GM21526 (cell line): ENCODE measurements around the gene SAMD13.

Experiments
- ATAC-seq: cut with Tn5 transposase; IDR thresholded peaks from one replicate; pipeline ENCODE4 v1.9.1; 2021; ENCODE audit warnings: moderate library complexity; ENCODE audit not compliant: unreplicated experiment, low FRiP score

SAMD13 gene

GRCh38 chr1:84330125-84330984, 28.8 kb downstream of the SAMD13 start:
- no peak for ATAC-seq

DNA sequence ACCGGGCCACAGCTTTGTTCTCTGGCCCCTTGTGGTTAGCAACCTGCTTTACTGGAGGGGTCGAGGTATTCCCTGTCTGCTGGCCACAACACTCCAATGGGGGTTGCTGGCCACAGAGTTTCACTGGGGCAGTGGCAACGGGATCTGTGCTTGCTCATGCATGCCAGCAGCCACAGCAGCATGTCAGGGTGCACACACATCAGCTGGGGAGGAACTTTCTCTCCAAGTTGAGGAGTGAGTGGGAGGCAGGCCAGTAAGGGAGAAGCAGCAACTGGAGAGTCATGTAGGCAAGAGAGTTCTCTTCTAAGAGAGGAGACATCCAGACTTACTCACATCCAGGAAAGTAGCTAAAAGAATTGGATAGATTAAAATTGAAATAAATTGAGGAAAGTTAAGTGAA, 38.0 kb downstream of the SAMD13 start:
- ATAC-seq: no peak

DNA sequence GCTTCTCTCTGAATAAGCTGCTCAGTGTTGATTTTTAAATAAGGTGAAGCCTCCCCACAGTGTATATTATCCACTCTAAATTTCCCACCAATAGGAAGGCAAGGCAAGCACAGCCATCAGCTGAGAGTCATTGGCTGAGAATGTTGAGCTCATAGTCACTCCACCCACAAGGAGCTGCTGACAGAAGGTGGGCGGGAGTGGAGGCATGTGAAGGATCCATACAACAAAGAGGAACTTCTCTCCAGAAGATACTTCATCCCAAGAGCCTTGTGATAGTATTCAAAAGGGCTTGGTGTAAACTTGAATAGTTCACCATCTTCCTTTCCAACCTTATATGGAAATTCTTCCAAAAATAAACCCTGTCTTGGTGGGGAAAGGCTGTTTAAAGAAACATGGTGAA, 42.8 kb downstream of the SAMD13 start:
- no peak for ATAC-seq

GRCh38 chr1:84345220-84345619, 43.7 kb downstream of the SAMD13 start:
- no peak for ATAC-seq

- ATAC-seq: no peak
Observed at GRCh38 chr1:84347271-84347931, 45.9 kb downstream of the SAMD13 start.

- ATAC-seq: no peak
Observed at GRCh38 chr1:84347932-84348555, 46.5 kb downstream of the SAMD13 start.

DNA sequence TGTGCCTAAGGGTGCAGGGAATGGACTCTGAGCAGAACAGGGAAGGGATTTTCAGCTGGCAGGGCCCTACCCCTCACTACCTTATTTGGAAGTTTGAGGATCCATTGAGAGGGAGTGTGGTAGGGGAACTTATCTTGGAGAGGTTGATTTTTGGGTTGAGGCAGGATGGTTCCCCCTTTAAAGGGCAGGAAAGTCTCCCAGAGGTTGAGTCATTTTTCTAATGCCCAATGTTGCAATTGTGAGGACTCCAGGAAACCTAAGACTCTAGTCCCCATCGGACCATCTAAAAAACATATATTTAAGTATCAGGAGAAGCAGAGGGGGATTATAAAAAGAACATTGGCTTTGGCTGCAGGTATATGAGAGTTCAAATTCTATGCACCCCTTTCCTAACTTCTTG, 47.3 kb downstream of the SAMD13 start:
- ATAC-seq: no peak

DNA sequence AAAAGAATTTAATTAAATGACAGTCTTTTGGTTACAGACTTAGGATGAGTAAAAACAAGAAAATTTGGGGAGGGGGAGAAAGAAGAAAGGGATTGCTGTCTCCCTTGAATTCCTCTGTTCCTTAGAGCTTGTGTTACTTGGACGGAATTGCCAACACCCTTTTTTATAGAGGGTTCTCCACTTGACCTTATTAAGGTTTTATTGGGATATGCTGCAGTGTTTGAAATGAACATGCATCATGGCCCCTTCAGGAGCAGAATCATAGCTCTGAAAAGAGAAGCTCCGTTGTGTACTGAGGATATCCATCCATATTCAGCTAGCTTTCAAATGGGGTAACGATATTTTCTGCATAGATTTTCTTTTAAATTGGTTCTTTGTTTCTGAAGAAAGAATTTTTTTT, 48.6 kb downstream of the SAMD13 start:
- ATAC-seq: no peak

- no peak for ATAC-seq
Observed at GRCh38 chr1:84350550-84350949, 49.0 kb downstream of the SAMD13 start.

GRCh38 chr1:84352298-84353106, 51.0 kb downstream of the SAMD13 start:
- no peak for ATAC-seq

GRCh38 chr1:84353695-84354094, 52.2 kb downstream of the SAMD13 start:
- ATAC-seq: no peak

DNA sequence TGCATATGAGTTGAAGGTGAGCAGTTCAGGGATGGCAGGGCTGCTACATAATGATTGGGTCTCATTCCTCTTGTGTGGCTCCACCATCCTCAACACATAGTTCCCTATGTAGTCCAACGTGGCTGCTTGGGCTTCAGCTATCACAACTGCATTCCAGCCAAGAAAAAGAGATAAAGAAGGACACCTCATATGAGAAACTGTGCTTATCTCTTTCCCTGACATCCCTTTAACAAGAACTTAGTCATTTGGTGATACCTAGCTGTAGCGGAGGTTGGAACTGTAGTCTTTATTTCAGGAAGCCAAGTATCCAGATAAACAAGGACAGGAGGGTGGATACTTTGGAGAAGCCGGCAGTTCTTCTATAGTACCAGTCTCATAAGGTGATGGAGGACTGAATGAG, 54.0 kb downstream of the SAMD13 start:
- ATAC-seq: no peak

DNA sequence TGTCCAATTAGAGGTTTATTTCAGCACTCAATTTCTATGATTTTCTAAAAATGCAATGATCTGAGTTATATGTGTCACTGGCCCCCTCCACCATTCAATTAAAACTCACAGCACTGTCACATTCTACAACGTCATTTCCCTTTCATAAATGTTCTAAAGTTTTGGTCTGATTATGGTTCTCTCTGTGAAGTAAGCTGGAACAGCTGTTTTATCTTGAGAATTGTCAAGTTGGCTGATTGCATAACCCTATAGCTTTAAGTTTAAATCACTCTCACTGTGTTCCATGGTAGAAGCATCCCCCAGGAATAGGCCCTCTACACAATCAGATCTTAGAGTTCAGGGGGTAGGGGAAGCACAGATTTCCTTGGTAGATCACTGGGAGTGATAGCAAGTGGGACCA, 55.4 kb downstream of the SAMD13 start:
- no peak for ATAC-seq

GRCh38 chr1:84358695-84359094, 57.2 kb downstream of the SAMD13 start:
- no peak for ATAC-seq

DNA sequence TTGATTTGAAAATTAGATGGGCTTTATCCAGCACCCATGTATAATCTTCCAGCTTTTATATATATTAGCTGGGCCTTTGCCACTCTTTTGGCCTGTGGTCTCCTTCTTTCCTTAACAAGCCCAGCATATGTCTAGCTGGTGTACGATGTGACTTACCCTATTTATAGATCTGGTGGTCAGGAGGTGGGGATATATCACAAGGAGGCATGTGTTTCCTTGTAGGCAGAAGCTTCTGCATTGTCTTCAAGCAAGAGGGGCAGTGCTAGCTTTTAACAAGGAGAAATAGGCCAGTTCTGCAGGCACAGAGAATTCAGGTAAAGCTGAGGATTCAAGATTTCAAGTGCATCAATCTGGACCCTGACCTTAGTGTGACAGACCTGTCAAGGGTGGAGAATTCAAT, 58.8 kb downstream of the SAMD13 start:
- ATAC-seq: no peak

- ATAC-seq: no peak
Observed at GRCh38 chr1:84361796-84362195, 60.3 kb downstream of the SAMD13 start.

GRCh38 chr1:84363019-84363418, 61.5 kb downstream of the SAMD13 start:
- no peak for ATAC-seq

GRCh38 chr1:84363622-84364021, 62.1 kb downstream of the SAMD13 start:
- ATAC-seq: no peak

GRCh38 chr1:84365225-84366221, 64.0 kb downstream of the SAMD13 start:
- no peak for ATAC-seq

GRCh38 chr1:84366786-84367185, 65.3 kb downstream of the SAMD13 start:
- ATAC-seq: no peak
